Activated T-helper 17 cell treated with anti-CD3 and anti-CD28 coated beads, Interleukin-2, amount 50 U/mL, for 72 hours (primary cell): ENCODE data around the gene ELN. TPM values are rescaled to one million over a fixed set of nuclear protein-coding genes. Genes with fewer than 3 reads are reported as not detected.

Experiments used
- total RNA-seq, 2 donors: library from RNA; stranded (reverse); gene quantifications; one replicate each; pipeline ENCODE4 v1.2.3, GENCODE V29; 2022

Gene ELN
- total RNA-seq, 2 donors from 2014 or later: not detected

Other genes starting within 250 kb of the ELN start
- gene CLDN4, start 197.2 kb upstream of the ELN start, total RNA-seq: under 1 TPM in 1 of 2 donors, not detected in 1; 0.26 TPM
- 1 to 10 TPM in 1 of 2 donors, under 1 TPM in 1; 0.76 to 1.5 TPM for gene METTL27, start 185.7 kb upstream of the ELN start, total RNA-seq
- gene TMEM270, start 167.0 kb upstream of the ELN start, total RNA-seq: not detected
- gene LIMK1, start 55.6 kb downstream of the ELN start, total RNA-seq: 10 to 100 TPM; 12.7 to 20.2 TPM
- 100 to 1,000 TPM; 365 to 426 TPM for gene EIF4H, start 146.2 kb downstream of the ELN start, total RNA-seq
- gene LAT2, start 181.8 kb downstream of the ELN start, total RNA-seq: 10 to 100 TPM in 1 of 2 donors, 1 to 10 TPM in 1; 6.5 to 11.3 TPM
- gene RFC2, start 226.2 kb downstream of the ELN start, total RNA-seq: 100 to 1,000 TPM in 1 of 2 donors, 10 to 100 TPM in 1; 62.2 to 100 TPM